Measurements from ENCODE around the gene TPTE.
"Not testable (repeated sequence)": the region's sequence is repeated elsewhere in the genome, so short reads cannot be mapped to it uniquely, and the experiment has no call there.

- not testable (repeated sequence) for TF ChIP-seq POLR2A (IDR thresholded peaks at IDR 0.05; ENCODE audit: borderline replicate concordance, extremely low read depth, insufficient read depth, insufficient read length); RAD21 (IDR thresholded peaks at IDR 0.05; ENCODE audit: low read depth); POLR2AphosphoS5 (IDR thresholded peaks at IDR 0.05; ENCODE audit: low read depth, low read length); CTCF (IDR thresholded peaks at IDR 0.05 in 2 of 3, conservative IDR thresholded peaks at IDR 0.05 in 1 of 3; ENCODE audit: borderline replicate concordance in 1 of 3, insufficient read depth in 1 of 3, low read depth in 2 of 3, low read length in 2 of 3); SP1 (IDR thresholded peaks at IDR 0.05; ENCODE audit: low read depth); REST (IDR thresholded peaks at IDR 0.05; ENCODE audit: low read depth); ELF1 (IDR thresholded peaks at IDR 0.05; ENCODE audit: borderline replicate concordance, low read depth); EZH2phosphoT487 (IDR thresholded peaks at IDR 0.05; ENCODE audit: borderline replicate concordance); SIN3A (IDR thresholded peaks at IDR 0.05; ENCODE audit: low read depth); JUND (IDR thresholded peaks at IDR 0.05); YY1 (IDR thresholded peaks at IDR 0.05; ENCODE audit: extremely low read depth, insufficient replicate concordance, low read depth, low read length); SRF (IDR thresholded peaks at IDR 0.05; ENCODE audit: low read depth)
- TF ChIP-seq, protein P1, sequence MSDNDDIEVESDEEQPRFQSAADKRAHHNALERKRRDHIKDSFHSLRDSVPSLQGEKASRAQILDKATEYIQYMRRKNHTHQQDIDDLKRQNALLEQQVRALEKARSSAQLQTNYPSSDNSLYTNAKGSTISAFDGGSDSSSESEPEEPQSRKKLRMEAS (IDR thresholded peaks at IDR 0.05) = not testable (repeated sequence)
- TF ChIP-seq, protein P2, sequence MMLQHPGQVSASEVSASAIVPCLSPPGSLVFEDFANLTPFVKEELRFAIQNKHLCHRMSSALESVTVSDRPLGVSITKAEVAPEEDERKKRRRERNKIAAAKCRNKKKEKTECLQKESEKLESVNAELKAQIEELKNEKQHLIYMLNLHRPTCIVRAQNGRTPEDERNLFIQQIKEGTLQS (IDR thresholded peaks at IDR 0.05) = not testable (repeated sequence)
These were observed 94.7 kb downstream of the TPTE start for GRCh38 chr21:10616061-10616460.
